GM10847 (cell line): ENCODE measurements around the gene MRPL14.

Source experiments
- POLR2A ChIP-seq: IDR thresholded peaks from 2 replicates; pipeline ENCODE4 v1.6.1; 2011; ENCODE audit not compliant: insufficient read length; ENCODE audit errors: extremely low read depth

MRPL14 gene

DNA sequence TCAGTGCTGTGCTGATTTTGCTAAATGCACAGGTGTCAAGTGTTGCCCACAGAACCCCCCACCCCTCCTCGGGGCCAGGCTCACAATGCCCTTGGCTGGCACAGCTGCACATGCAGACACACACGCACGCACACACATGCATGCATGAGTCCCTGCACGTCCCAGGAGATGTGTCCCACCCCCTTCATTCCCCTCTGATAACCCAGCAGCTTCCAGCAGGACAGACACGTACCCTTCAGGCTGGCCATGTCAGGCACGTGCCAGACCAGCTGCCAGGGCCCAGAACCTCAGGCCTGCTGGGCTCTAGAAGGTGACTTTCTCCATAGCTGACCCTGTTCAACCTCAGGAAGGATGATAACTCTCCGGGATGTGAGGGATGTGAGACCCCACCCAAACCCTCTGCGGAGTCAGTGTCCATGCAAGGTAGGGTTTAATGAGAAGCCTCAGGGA is 44.4 kb downstream of the MRPL14 start:
- TF ChIP-seq POLR2A, result no peak

DNA sequence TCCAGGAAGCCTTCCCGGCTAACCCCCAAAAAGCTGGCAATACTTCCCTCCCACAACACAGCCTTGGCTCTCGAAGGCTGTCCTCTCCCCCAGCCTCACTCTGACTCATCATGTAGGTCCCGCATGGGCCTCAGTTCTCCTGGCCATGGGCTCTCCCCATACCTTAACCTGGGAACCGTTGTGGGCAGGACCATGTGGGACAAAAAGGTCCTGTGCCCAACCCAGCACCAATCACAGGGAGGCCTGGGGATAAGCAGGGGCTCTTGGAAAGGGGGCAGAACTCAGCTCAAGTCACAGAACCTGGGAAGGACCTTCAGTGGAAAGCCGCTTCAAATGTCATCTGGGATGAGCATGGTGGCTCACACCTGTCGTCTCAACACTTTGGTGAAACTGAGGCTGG is 45.5 kb downstream of the MRPL14 start:
- TF ChIP-seq POLR2A, result no peak

DNA sequence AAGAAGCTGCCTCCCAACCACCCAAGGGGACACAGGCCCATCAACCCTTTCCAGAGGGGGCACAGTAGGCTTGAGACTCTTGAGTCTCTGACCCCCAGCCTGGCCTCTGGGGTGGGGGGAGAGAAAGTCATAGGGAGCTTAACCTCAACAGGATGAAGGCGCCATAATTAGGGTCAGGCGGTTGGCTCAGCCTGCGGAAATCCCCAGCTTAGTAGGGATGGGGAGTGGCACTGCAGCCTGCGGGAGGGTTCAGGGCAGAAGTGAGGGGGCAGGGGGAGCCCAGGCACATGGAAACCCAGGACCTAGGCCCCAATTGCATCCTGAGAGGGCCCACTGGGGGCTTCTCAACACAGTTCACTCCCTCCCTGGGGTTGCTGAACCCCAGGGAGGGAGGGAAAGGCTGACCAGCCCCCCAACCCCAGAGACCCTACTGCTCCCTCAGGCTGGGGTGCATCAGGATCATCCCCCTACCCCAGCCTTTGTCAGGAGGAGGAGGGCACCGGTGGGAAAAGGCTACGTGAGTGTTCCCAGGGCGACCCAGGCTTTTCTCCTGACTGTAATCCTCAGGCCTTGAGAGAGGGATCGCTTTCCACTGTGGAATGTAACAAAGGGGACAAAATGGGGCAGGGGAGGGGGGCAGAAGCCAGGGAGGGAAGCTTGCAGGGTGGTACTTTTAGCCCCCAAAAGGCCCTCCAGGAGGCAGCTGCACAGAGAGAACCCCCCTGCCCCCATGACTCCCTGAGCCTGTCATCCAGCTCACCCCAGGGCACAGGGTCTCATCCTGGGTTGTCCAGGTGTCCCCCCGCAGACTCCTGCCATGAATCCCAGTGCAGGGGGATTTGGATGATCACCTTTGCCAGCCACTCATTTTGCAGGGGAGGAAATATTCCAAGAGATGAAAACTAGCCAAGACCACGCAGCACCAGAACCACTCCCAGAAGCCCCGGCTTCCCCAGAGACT is 46.4 kb downstream of the MRPL14 start:
- TF ChIP-seq POLR2A, result no peak

DNA sequence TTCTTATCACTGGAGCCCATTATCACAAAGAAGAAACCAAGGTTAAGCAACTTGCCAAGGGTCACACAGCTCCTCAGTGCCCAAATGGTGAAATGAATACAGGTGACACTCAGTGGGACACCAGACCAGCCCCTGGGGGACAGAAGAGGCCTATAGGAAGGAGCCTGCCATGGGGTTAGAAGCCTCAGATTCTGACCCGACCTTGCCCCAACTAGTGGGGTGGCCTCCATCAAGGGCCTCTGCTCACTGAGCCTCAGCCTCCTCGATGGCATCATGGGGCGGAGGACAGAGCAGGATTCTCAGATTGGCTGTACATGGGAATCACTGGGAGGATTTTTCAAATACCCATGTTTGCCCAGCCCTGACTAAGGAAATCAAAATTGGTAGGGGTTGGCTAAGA is 47.6 kb downstream of the MRPL14 start:
- TF ChIP-seq POLR2A, result no peak

DNA sequence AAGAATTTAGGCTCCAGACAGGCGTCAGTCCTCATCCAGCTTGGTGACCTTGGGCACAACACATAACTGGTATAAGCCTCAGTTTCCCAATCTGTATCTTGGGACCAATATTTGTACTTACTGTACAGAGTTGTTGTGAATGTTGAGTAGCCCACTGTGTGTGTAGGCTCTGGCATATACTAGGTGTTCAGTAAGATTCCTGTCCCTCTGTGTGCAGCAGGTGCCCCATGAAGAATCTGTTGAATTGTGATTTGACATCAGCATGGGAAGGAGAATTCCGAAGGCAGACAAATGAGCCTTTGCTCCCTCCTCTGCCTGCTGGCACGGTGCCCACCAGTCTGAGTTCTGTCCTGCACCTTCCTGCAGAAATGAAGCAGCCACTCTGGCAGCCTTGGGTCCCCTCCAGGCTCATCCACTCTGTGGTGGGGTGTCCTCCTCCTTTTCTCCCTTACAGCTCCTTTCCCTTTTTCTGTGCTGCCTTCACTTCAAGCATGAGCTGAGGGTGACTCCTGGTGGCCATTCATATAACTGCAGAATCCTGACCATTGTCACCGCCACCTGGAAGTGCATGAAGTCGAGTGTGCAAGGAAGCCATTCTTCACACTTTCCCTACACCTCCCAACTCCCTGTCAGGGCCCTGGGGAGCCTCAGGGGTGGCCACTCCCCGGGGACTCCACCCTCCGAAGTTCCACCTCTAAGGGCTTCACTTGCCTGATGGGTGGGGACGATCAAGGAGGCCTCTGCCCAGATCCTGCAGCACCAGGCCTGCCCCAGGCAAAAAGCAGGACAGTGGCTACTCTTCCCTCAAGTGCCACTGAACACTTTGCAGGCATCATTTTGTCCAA is 48.2 kb downstream of the MRPL14 start:
- no peak for TF ChIP-seq POLR2A

DNA sequence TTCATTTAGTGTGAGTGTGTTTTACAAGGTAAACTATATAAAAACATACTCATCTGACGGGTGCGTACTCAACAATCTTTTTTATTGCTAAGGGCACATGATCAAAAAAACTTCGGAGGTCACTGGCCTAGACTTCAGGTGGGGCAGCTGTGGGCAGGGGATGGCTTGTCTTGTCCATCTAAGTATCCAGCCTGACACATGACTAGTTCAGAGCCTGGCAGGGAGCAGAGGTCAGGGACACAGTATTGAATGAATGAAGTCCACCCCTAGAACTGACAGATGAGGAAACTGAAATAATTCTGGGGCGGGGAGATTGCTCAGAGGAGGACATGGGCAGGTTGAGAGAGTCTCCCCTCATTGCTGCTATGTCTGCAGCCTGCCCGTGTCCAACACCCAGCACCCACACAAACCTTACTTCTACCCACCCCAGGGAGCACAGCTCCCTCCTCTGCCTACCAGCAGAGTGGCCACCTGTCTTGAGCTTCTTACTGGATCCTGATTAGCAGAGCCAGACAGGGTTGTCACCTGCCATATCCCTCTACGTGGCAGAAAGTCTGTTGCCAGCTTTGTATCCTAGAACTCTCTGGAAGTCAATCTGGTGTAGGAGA is 48.9 kb downstream of the MRPL14 start:
- no peak for TF ChIP-seq POLR2A

DNA sequence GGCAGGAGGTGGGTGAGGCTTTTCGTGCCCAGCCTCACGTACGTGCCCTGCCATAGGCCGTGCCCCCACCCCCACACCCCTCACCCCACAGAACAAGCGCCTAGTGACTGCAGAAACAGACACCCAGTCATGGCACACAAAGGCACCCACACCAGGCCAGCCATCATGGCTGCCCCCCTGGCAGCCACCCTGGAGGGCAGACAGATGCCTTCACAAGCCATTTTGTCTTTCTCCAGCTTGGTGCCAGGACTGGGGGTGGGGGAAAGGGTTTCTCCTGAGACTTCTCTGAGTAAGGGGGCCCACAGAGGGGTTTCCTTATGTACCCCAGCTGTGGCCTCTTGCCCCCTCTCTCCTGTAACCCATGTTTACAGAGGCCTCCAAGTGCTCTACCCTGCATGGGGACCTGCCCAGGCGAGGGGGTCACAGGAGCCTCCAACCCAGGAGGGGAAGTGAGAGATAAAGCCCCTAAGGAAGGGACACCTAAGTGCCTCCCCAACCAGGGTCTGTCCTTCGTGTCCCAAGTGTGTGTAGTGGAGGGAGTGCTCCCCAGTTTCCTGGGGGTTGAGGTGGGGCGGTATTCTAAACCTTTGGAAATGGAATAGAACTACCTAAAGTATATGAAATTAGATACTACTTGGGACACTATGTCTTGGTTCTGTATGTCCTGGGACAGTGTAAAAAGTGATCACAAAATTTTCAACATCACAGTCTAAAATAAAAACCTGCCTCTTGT is 49.9 kb downstream of the MRPL14 start:
- TF ChIP-seq POLR2A, result no peak

DNA sequence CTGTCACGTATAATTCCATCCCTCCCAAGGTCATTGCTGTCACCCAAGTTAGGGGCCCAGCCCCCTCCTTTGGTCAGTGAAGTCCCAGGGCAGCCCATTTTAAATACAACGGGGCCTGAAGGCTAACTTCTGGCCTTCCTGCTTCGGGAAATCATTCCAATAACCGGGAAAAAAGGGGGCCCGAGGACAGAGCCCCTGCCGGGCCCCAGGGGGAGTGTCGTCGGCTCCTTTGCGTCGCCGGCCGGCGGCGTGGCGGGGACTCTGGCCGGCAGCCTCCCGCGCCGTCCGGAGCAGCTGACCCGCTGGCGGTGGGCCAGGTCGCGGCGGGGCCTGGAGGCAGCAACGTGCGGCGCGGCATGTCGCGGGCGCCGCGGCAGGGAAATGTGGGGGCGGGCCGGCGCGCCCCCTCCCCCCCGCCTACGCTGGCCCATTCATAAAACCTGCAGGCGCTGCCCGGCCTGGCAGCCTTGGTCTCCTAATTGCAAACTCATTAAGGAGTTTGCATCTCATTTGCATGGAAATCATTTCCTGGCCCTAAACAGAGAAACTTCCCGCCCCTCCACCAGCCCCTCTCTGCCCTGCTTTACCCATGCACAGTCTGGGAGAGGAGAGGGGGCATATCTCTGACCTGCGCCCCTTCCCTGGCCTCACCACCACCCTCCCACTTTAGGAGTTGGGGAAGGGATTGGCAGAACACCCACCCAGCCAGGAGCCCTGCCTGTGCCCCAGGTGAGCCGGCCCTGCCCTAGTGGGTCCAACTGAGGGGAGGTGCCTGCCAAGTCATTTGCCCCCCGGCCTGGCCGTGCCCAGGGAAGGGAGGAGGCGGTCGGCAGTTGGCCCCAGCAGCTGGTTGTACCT is 50.7 kb downstream of the MRPL14 start:
- TF ChIP-seq POLR2A, result no peak

DNA sequence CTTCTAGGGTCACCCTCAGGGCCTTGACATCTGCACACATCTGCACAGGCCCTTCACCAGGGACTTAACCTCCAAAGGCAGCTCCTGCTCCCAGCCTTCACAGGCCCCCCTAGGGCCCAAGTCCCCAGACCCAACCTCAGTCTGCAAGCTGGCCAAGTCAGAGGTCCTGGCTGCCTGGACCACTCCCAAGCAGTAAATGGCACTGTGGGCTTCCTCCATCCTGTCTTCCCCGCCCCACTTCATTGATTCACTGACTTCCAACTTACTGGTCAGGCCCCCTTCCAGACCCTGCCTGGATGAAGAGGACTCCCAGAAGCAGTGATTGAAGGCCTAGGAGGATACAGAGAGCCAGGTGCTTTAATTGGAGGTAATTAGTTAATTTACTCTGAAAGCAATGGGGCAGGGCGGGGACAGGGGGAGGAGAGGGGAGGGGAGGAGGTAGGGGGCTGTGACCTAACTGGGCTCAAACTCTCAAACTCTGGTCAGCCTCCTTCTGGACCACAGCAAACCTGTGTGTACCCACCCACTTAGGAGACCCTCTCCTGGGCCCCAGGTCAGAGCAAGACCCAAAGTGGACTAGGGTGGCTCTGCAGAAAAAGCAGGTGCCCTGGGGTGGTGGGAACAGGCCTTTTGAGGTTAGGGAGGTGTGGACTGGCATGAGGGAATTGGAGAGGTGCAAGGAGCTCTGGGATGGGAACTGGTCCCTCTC is 51.5 kb downstream of the MRPL14 start:
- TF ChIP-seq POLR2A, result no peak

DNA sequence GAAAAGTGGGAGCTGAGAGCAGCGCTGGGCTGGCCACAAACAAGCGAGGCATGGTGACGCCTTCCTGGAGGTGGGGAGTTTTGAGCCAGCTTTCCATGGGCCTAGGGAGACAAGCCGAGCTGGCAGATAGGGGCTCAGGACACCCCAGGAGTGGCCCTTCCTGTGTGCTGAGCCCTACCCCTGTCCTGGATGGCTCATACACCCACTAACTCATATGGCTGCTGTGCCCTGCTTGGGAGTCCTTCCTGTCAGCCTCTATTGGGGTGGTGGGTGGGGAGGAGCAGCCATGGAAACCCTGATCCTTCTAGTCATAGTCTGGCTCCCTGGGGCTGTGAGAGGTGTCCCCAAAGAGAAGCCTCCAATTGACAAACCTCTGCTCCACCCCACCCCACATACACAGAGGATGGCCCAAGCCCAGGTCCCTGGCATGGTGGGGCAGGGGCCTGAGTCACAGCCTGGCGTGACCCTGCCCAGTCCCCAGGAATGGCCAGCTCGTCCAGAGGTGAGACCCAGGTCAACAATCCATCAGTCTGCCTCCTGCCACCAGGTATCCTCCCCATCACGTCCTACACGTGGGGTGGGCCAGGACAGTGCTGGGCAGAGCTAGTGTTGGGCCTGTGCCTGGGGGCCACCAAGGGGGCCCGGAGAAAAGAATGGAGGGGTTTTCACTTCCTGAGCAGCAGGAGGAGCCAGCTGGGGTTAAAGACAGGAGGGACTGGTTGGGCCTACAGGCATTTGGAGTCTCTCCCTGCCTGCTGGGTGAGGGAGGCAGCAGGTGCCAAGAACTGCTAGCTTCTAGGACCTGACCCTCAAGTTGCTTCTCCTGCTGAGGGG is 52.2 kb downstream of the MRPL14 start:
- TF ChIP-seq POLR2A, result no peak

DNA sequence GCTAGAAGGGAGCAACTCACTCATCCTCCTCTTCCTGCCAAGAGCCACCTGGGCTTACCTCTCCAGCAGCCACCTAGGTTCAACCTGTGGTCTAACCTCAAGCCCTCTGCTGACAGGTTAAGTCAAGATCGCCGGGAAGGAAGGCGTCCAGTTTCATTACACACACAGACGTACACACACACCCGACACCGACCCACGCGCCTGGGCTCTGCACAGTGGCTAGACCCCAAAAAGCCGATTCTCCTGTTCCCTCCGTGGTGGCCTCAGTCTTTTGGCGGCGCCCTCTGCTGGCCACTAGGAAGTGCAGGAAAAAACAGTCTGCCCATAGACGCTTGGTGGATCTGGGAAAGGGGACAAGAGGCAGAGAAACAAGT is 52.8 kb downstream of the MRPL14 start:
- TF ChIP-seq POLR2A, result no peak

DNA sequence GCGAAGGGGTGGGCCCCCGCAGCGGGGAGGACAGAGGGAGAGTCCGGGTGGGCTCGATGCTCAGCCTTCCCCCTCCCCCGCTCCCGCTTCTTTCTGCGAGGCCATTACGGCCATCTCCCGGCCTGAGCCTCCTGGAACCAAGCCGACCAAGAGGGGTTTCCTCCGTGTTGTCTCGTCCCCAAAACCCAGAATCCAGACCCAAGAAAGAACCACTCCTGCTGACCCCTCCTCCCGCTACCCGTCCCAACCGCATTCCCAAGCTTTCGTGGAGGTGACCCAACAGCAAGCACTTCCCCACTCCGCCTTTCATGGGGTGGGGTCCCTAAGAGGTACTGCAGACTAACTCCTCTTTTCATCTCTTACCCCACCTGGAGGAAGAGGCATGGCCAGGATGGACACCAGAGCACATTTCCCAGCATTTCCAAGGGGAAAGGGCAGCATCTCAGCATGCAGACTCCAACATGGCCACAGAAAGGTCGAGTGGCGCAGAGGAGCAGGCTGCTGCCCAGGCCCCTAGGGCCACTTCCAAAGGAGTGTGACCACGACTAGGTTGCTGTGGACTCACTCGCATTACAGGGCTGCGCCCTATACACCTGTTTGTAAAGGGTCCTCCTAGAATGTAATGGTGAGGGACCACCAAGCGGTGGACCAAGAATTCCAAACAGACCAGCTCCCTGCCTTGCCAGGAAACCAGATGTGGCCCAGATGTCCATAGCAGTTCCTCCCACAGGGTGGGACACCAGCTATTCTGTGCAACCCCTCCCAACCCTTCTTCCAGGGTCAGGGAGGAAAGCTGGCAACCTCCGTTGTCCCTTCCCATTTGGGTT is 53.4 kb downstream of the MRPL14 start:
- TF ChIP-seq POLR2A, result no peak
